GM12891 (cell line): ENCODE data around the gene ATP5ME.

ENCODE experiments used
- PAX5 ChIP-seq: IDR thresholded peaks from 2 replicates; pipeline ENCODE4 v1.6.1; 2011; ENCODE audit warnings: low read length, moderate library complexity, mild to moderate bottlenecking; ENCODE audit not compliant: insufficient read depth, severe bottlenecking
- POLR2A ChIP-seq: IDR thresholded peaks from 2 replicates; pipeline ENCODE4 v1.6.1; 2011; ENCODE audit warnings: low read depth, low read length, control low read depth
- POLR2AphosphoS5 ChIP-seq: IDR thresholded peaks from 2 replicates; pipeline ENCODE4 v1.6.1; 2011; ENCODE audit warnings: low read depth, low read length, control low read depth
- POU2F2 ChIP-seq: IDR thresholded peaks from 2 replicates; pipeline ENCODE4 v1.6.1; 2011; ENCODE audit warnings: low read depth, mild to moderate bottlenecking, control low read depth, low read length, moderate library complexity
- SPI1 ChIP-seq: IDR thresholded peaks from 2 replicates; pipeline ENCODE4 v1.6.1; 2011; ENCODE audit warnings: low read depth, low read length, control low read depth
- TAF1 ChIP-seq: IDR thresholded peaks from 2 replicates; pipeline ENCODE4 v1.6.1; 2011; ENCODE audit warnings: low read depth, low read length, control low read depth

- no peak for TF ChIP-seq POLR2A
- TF ChIP-seq POLR2AphosphoS5: no peak
- TF ChIP-seq POU2F2: no peak
- no peak for TF ChIP-seq PAX5
- TF ChIP-seq SPI1: no peak
- no peak for TF ChIP-seq TAF1
These were observed 556 bp downstream of the ATP5ME start for GRCh38 chr4:673349-674091.
